ENCODE results near the gene PBX2. TPM values are rescaled to one million over a fixed set of nuclear protein-coding genes. Genes with fewer than 3 reads are reported as not detected.

Gene PBX2
- total RNA-seq, 1 experiment from 2014 or later: 84.0 TPM

- intact Hi-C loops (cut with micrococcal nuclease; ENCODE audit: unreplicated experiment): no loop called here
- H3K4me3 ChIP-seq (ENCODE audit: low read depth, low read length, poor library complexity, severe bottlenecking): no peak within 1 kb of the TSS
- no peak for DNase-seq (ENCODE audit: low spot score)
- H3K36me3 ChIP-seq (ENCODE audit: insufficient read depth, low read length, poor library complexity, severe bottlenecking): peaks cover 25% of the 10 kb centered on the region
- peaks cover 17% of the 10 kb centered on the region for H3K4me1 ChIP-seq (ENCODE audit: insufficient read depth, low read length, poor library complexity, severe bottlenecking)
- CTCF ChIA-PET: interaction anchor here (0.6 kb wide), 2 partner anchors 26 to 31 kb away, joined by 3 to 4 read pairs; no protein-coding TSS in a partner anchor
- H3K9me3 ChIP-seq (ENCODE audit: low read depth, low read length, poor library complexity, severe bottlenecking): no peaks in the 10 kb centered on the region
- TF ChIP-seq EZH2 (IDR thresholded peaks at IDR 0.05; ENCODE audit: borderline replicate concordance, low read depth, low read length, poor library complexity, severe bottlenecking): no peak
- H3K27ac ChIP-seq (ENCODE audit: low read depth, low read length, poor library complexity, severe bottlenecking): peak within 1 kb of the TSS; percentile 85
- H3K27me3 ChIP-seq (replicated peaks; ENCODE audit: insufficient read depth, low read depth, low read length, poor library complexity): no peaks in the 10 kb centered on the region
- POLR2A ChIA-PET (ENCODE audit: low non-redundant PET): interaction anchor here (1.1 kb wide), 1 partner anchor 14 kb away, joined by 5 read pairs; the partner anchor contains the start of gene RNF5
- BruUV-seq (replicated peaks): no TSS peak
Observed at GRCh38 chr6:32164295-32164694, 25.7 kb downstream of the PBX2 start, which contains the start of gene EGFL8. EGFL8 (plus strand) TSS chr6:32164595; CDS start chr6:32166166, 1,571 bp downstream.

GRCh38 chr6:32163559-32164258, 26.3 kb downstream of the PBX2 start:
- peaks cover 17% of the 10 kb centered on the region for H3K4me1 ChIP-seq (ENCODE audit: insufficient read depth, low read length, poor library complexity, severe bottlenecking)
- H3K27ac ChIP-seq (ENCODE audit: low read depth, low read length, poor library complexity, severe bottlenecking): peak overlapping the region; percentile 85
- DNase-seq (ENCODE audit: low spot score): peak; percentile 75
- no peaks in the 10 kb centered on the region for H3K27me3 ChIP-seq (replicated peaks; ENCODE audit: insufficient read depth, low read depth, low read length, poor library complexity)
- ChIA-PET CTCF (interaction anchor here (0.6 kb wide), 1 partner anchor 27 kb away, joined by 3 read pairs; no protein-coding TSS in a partner anchor), POLR2A (ENCODE audit: low non-redundant PET) (interaction anchor here (1.1 kb wide), 1 partner anchor 14 kb away, joined by 5 read pairs; the partner anchor contains the start of gene RNF5)
- H3K9me3 ChIP-seq (ENCODE audit: low read depth, low read length, poor library complexity, severe bottlenecking): no peaks in the 10 kb centered on the region
- no peak overlapping the region for H3K4me3 ChIP-seq (ENCODE audit: low read depth, low read length, poor library complexity, severe bottlenecking)
- no TSS peak for BruUV-seq (replicated peaks)
- intact Hi-C loops (cut with micrococcal nuclease; ENCODE audit: unreplicated experiment): no loop called here
- peaks cover 23% of the 10 kb centered on the region for H3K36me3 ChIP-seq (ENCODE audit: insufficient read depth, low read length, poor library complexity, severe bottlenecking)
- TF ChIP-seq EZH2 (IDR thresholded peaks at IDR 0.05; ENCODE audit: borderline replicate concordance, low read depth, low read length, poor library complexity, severe bottlenecking) (no peak), CTCF (conservative IDR thresholded peaks at IDR 0.05; ENCODE audit: low read depth, low read length) (no peak)

- Histone ChIP-seq H3K27me3 (replicated peaks; ENCODE audit: insufficient read depth, low read depth, low read length, poor library complexity) (no peaks in the 10 kb centered on the region), H3K9me3 (ENCODE audit: low read depth, low read length, poor library complexity, severe bottlenecking) (no peaks in the 10 kb centered on the region), H3K27ac (ENCODE audit: low read depth, low read length, poor library complexity, severe bottlenecking) (no peak overlapping the region), H3K36me3 (ENCODE audit: insufficient read depth, low read length, poor library complexity, severe bottlenecking) (peaks cover 29% of the 10 kb centered on the region), H3K4me1 (ENCODE audit: insufficient read depth, low read length, poor library complexity, severe bottlenecking) (peaks cover 10% of the 10 kb centered on the region), H3K4me3 (ENCODE audit: low read depth, low read length, poor library complexity, severe bottlenecking) (no peak overlapping the region)
- no peak for DNase-seq (ENCODE audit: low spot score)
- POLR2A ChIA-PET (ENCODE audit: low non-redundant PET): no interaction called here
- CTCF ChIA-PET: no interaction called here
- intact Hi-C loops (cut with micrococcal nuclease; ENCODE audit: unreplicated experiment): no loop called here
- TF ChIP-seq CTCF (conservative IDR thresholded peaks at IDR 0.05; ENCODE audit: low read depth, low read length): no peak
- no peak for TF ChIP-seq EZH2 (IDR thresholded peaks at IDR 0.05; ENCODE audit: borderline replicate concordance, low read depth, low read length, poor library complexity, severe bottlenecking)
- no TSS peak for BruUV-seq (replicated peaks)
Observed at GRCh38 chr6:32158052-32158451, 31.9 kb downstream of the PBX2 start.

All from A673 (cell line).